ENCODE data around the gene HCK.

The HCK gene

GRCh38 chr20:32052090-32052777 is at the start of gene HCK:
TSS of gene HCK (plus strand) at chr20:32052242.
- peak within 1 kb of the TSS; percentile 60 for H3K4me3 ChIP-seq (ENCODE audit: low read length)
- H3K9me3 ChIP-seq (ENCODE audit: control insufficient read depth, low read depth, low read length) = no peaks in the 10 kb centered on the region
- no peaks in the 10 kb centered on the region for H3K4me1 ChIP-seq (ENCODE audit: control insufficient read depth, low read depth, low read length)
- H3K27ac ChIP-seq (ENCODE audit: low read length) = no peak within 1 kb of the TSS
- no peak within 1 kb of the TSS for H3K9ac ChIP-seq (ENCODE audit: low read length)
- no peaks in the 10 kb centered on the region for H3K36me3 ChIP-seq (ENCODE audit: control insufficient read depth, low read depth, low read length)
- H3K27me3 ChIP-seq (ENCODE audit: control insufficient read depth, insufficient read depth, low read length) = peaks cover 47% of the 10 kb centered on the region

- Histone ChIP-seq H3K9ac (ENCODE audit: low read length) (no peak overlapping the region), H3K27ac (ENCODE audit: low read length) (no peak overlapping the region), H3K4me1 (ENCODE audit: control insufficient read depth, low read depth, low read length) (peaks cover 16% of the 10 kb centered on the region)
These were observed 48.7 kb upstream of the HCK start for GRCh38 chr20:32003325-32003724.

GRCh38 chr20:32004963-32005362 is 47.1 kb upstream of the HCK start:
- Histone ChIP-seq H3K27me3 (ENCODE audit: control insufficient read depth, insufficient read depth, low read length) (no peaks in the 10 kb centered on the region), H3K36me3 (ENCODE audit: control insufficient read depth, low read depth, low read length) (no peaks in the 10 kb centered on the region), H3K9ac (ENCODE audit: low read length) (no peak overlapping the region), H3K4me3 (ENCODE audit: low read length) (no peak overlapping the region), H3K4me1 (ENCODE audit: control insufficient read depth, low read depth, low read length) (peaks cover 19% of the 10 kb centered on the region), H3K9me3 (ENCODE audit: control insufficient read depth, low read depth, low read length) (no peaks in the 10 kb centered on the region), H3K27ac (ENCODE audit: low read length) (no peak overlapping the region)

More at GRCh38 chr20:32003325-32003724, 48.7 kb upstream of the HCK start:
- Histone ChIP-seq H3K9me3 (ENCODE audit: control insufficient read depth, low read depth, low read length) (no peaks in the 10 kb centered on the region), H3K36me3 (ENCODE audit: control insufficient read depth, low read depth, low read length) (no peaks in the 10 kb centered on the region), H3K27me3 (ENCODE audit: control insufficient read depth, insufficient read depth, low read length) (no peaks in the 10 kb centered on the region), H3K4me3 (ENCODE audit: low read length) (no peak overlapping the region)

- H3K9ac ChIP-seq (ENCODE audit: low read length) = no peak overlapping the region
- H3K27ac ChIP-seq (ENCODE audit: low read length) = no peak overlapping the region
- peaks cover 25% of the 10 kb centered on the region for H3K4me1 ChIP-seq (ENCODE audit: control insufficient read depth, low read depth, low read length)
- no peaks in the 10 kb centered on the region for H3K9me3 ChIP-seq (ENCODE audit: control insufficient read depth, low read depth, low read length)
- H3K36me3 ChIP-seq (ENCODE audit: control insufficient read depth, low read depth, low read length) = no peaks in the 10 kb centered on the region
- no peaks in the 10 kb centered on the region for H3K27me3 ChIP-seq (ENCODE audit: control insufficient read depth, insufficient read depth, low read length)
- no peak overlapping the region for H3K4me3 ChIP-seq (ENCODE audit: low read length)
These were observed 46.0 kb upstream of the HCK start for GRCh38 chr20:32006053-32006452.

GRCh38 chr20:32006841-32007786 is 44.9 kb upstream of the HCK start:
- H3K4me3 ChIP-seq (ENCODE audit: low read length) = peak overlapping the region; percentile 14
- no peaks in the 10 kb centered on the region for H3K36me3 ChIP-seq (ENCODE audit: control insufficient read depth, low read depth, low read length)
- H3K9ac ChIP-seq (ENCODE audit: low read length) = peak overlapping the region; percentile 12
- no peaks in the 10 kb centered on the region for H3K27me3 ChIP-seq (ENCODE audit: control insufficient read depth, insufficient read depth, low read length)
- H3K9me3 ChIP-seq (ENCODE audit: control insufficient read depth, low read depth, low read length) = no peaks in the 10 kb centered on the region
- peak overlapping the region; percentile 27 for H3K27ac ChIP-seq (ENCODE audit: low read length)
- peaks cover 25% of the 10 kb centered on the region for H3K4me1 ChIP-seq (ENCODE audit: control insufficient read depth, low read depth, low read length)

GRCh38 chr20:32007787-32008616 is 44.0 kb upstream of the HCK start:
- no peak overlapping the region for H3K27ac ChIP-seq (ENCODE audit: low read length)
- no peak overlapping the region for H3K4me3 ChIP-seq (ENCODE audit: low read length)

GRCh38 chr20:32009564-32009963 is 42.5 kb upstream of the HCK start:
- Histone ChIP-seq H3K27ac (ENCODE audit: low read length) (no peak overlapping the region), H3K27me3 (ENCODE audit: control insufficient read depth, insufficient read depth, low read length) (no peaks in the 10 kb centered on the region), H3K36me3 (ENCODE audit: control insufficient read depth, low read depth, low read length) (no peaks in the 10 kb centered on the region), H3K4me3 (ENCODE audit: low read length) (no peak overlapping the region), H3K9me3 (ENCODE audit: control insufficient read depth, low read depth, low read length) (no peaks in the 10 kb centered on the region), H3K9ac (ENCODE audit: low read length) (no peak overlapping the region), H3K4me1 (ENCODE audit: control insufficient read depth, low read depth, low read length) (peaks cover 29% of the 10 kb centered on the region)

More at GRCh38 chr20:32007787-32008616, 44.0 kb upstream of the HCK start:
- no peak overlapping the region for H3K9ac ChIP-seq (ENCODE audit: low read length)
- no peaks in the 10 kb centered on the region for H3K27me3 ChIP-seq (ENCODE audit: control insufficient read depth, insufficient read depth, low read length)
- H3K9me3 ChIP-seq (ENCODE audit: control insufficient read depth, low read depth, low read length) = no peaks in the 10 kb centered on the region
- no peaks in the 10 kb centered on the region for H3K36me3 ChIP-seq (ENCODE audit: control insufficient read depth, low read depth, low read length)
- H3K4me1 ChIP-seq (ENCODE audit: control insufficient read depth, low read depth, low read length) = peaks cover 29% of the 10 kb centered on the region

GRCh38 chr20:32010101-32010500 is 41.9 kb upstream of the HCK start, which contains the start of gene CCM2L:
TSS of gene CCM2L (plus strand) at chr20:32010438. CDS start at chr20:32010455, 17 bp downstream.
- H3K27me3 ChIP-seq (ENCODE audit: control insufficient read depth, insufficient read depth, low read length) = no peaks in the 10 kb centered on the region
- H3K9ac ChIP-seq (ENCODE audit: low read length) = no peak within 1 kb of the TSS
- no peak within 1 kb of the TSS for H3K4me3 ChIP-seq (ENCODE audit: low read length)
- no peak within 1 kb of the TSS for H3K27ac ChIP-seq (ENCODE audit: low read length)
- H3K9me3 ChIP-seq (ENCODE audit: control insufficient read depth, low read depth, low read length) = no peaks in the 10 kb centered on the region
- peaks cover 29% of the 10 kb centered on the region for H3K4me1 ChIP-seq (ENCODE audit: control insufficient read depth, low read depth, low read length)
- no peaks in the 10 kb centered on the region for H3K36me3 ChIP-seq (ENCODE audit: control insufficient read depth, low read depth, low read length)

GRCh38 chr20:32010666-32011065 is 41.4 kb upstream of the HCK start:
- Histone ChIP-seq H3K27ac (ENCODE audit: low read length) (no peak overlapping the region), H3K27me3 (ENCODE audit: control insufficient read depth, insufficient read depth, low read length) (no peaks in the 10 kb centered on the region), H3K4me3 (ENCODE audit: low read length) (no peak overlapping the region), H3K36me3 (ENCODE audit: control insufficient read depth, low read depth, low read length) (no peaks in the 10 kb centered on the region), H3K9me3 (ENCODE audit: control insufficient read depth, low read depth, low read length) (no peaks in the 10 kb centered on the region), H3K9ac (ENCODE audit: low read length) (no peak overlapping the region), H3K4me1 (ENCODE audit: control insufficient read depth, low read depth, low read length) (peaks cover 29% of the 10 kb centered on the region)

GRCh38 chr20:32012159-32012688 is 39.8 kb upstream of the HCK start:
- Histone ChIP-seq H3K27me3 (ENCODE audit: control insufficient read depth, insufficient read depth, low read length) (peaks cover 8% of the 10 kb centered on the region), H3K4me3 (ENCODE audit: low read length) (no peak overlapping the region), H3K9me3 (ENCODE audit: control insufficient read depth, low read depth, low read length) (no peaks in the 10 kb centered on the region), H3K27ac (ENCODE audit: low read length) (no peak overlapping the region), H3K4me1 (ENCODE audit: control insufficient read depth, low read depth, low read length) (peaks cover 25% of the 10 kb centered on the region), H3K36me3 (ENCODE audit: control insufficient read depth, low read depth, low read length) (no peaks in the 10 kb centered on the region), H3K9ac (ENCODE audit: low read length) (no peak overlapping the region)

- H3K27me3 ChIP-seq (ENCODE audit: control insufficient read depth, insufficient read depth, low read length) = peaks cover 13% of the 10 kb centered on the region
- peaks cover 20% of the 10 kb centered on the region for H3K4me1 ChIP-seq (ENCODE audit: control insufficient read depth, low read depth, low read length)
- H3K27ac ChIP-seq (ENCODE audit: low read length) = no peak overlapping the region
- H3K4me3 ChIP-seq (ENCODE audit: low read length) = no peak overlapping the region
- H3K9me3 ChIP-seq (ENCODE audit: control insufficient read depth, low read depth, low read length) = no peaks in the 10 kb centered on the region
- H3K9ac ChIP-seq (ENCODE audit: low read length) = no peak overlapping the region
- H3K36me3 ChIP-seq (ENCODE audit: control insufficient read depth, low read depth, low read length) = no peaks in the 10 kb centered on the region
These were observed 38.7 kb upstream of the HCK start for GRCh38 chr20:32013326-32013725.
